CD14-positive monocyte (primary cell): ENCODE results near the gene DMPK. TPM values are rescaled to one million over a fixed set of nuclear protein-coding genes. Genes with fewer than 3 reads are reported as not detected.
A peak's percentile ranks its signal among the peaks of the same experiment; 100 is the strongest.

Experiments
- DNase-seq, 3 donors: peaks; one replicate each; pipeline ENCODE4 v3.0.0-alpha.2; 2011 to 2022
- H2AFZ ChIP-seq: 2 replicates; pipeline ENCODE4 v1.6.0; 2012; ENCODE audit warnings: mild to moderate bottlenecking, low read depth, low read length, inconsistent platforms; ENCODE audit not compliant: insufficient read depth, poor library complexity, severe bottlenecking
- H3K27ac ChIP-seq, 2 donors: 1 replicate in 1 of 2; 2 replicates in 1 of 2; pipeline ENCODE4 v1.5.1; 2012 to 2013; ENCODE audit warnings: low read length in 2 of 2, control low read depth in 1 of 2, inconsistent platforms in 1 of 2, low read depth in 1 of 2, mild to moderate bottlenecking in 1 of 2
- H3K27me3 ChIP-seq, 2 donors: one replicate each; pipeline versions ENCODE4 v1.6.0 to v1.6.1; 2011 to 2013; ENCODE audit warnings: low read length in 2 of 2; ENCODE audit not compliant: control insufficient read depth in 2 of 2, insufficient read depth in 2 of 2
- H3K36me3 ChIP-seq, 2 donors: replicated peaks in 1 of 2; 1 replicate in 1 of 2; 2 replicates in 1 of 2; pipeline versions ENCODE4 v1.5.1 to v1.6.1; 2012 to 2013; ENCODE audit warnings: low read length in 2 of 2, control low read depth in 1 of 2, inconsistent platforms in 1 of 2, mild to moderate bottlenecking in 1 of 2; ENCODE audit not compliant: insufficient read depth in 2 of 2, control insufficient read depth in 1 of 2
- H3K4me1 ChIP-seq, 2 donors: 1 replicate in 1 of 2; 2 replicates in 1 of 2; pipeline versions ENCODE4 v1.5.1 to v1.6.1; 2012 to 2013; ENCODE audit warnings: low read length in 2 of 2, control low read depth in 1 of 2, inconsistent platforms in 1 of 2, mild to moderate bottlenecking in 1 of 2, moderate library complexity in 1 of 2; ENCODE audit not compliant: insufficient read depth in 2 of 2, control insufficient read depth in 1 of 2
- H3K4me2 ChIP-seq: replicated peaks from 2 replicates; pipeline ENCODE3; 2012; ENCODE audit warnings: low read length, moderate library complexity, mild to moderate bottlenecking; ENCODE audit not compliant: poor library complexity, severe bottlenecking; ENCODE audit errors: extremely low read depth
- H3K4me3 ChIP-seq, 3 experiments: fragments of 200-600 bp in 1 of 3; sonication (generic) in 1 of 3; replicated peaks in 1 of 3; 1 replicate in 2 of 3; 2 replicates in 1 of 3; pipeline ENCODE4 v1.5.1; 2011 to 2013; ENCODE audit warnings: low read length in 3 of 3, mild to moderate bottlenecking in 3 of 3, control low read depth in 2 of 3, low read depth in 2 of 3, inconsistent platforms in 1 of 3, moderate library complexity in 1 of 3
- H3K79me2 ChIP-seq: 2 replicates; pipeline ENCODE4 v1.6.0; 2012; ENCODE audit warnings: mild to moderate bottlenecking, control low read depth, inconsistent platforms, low read length, moderate library complexity; ENCODE audit not compliant: insufficient read depth
- H3K9ac ChIP-seq: 2 replicates; pipeline ENCODE4 v1.6.0; 2017; ENCODE audit warnings: low read length, mild to moderate bottlenecking; ENCODE audit not compliant: insufficient read depth, poor library complexity, severe bottlenecking
- H3K9me3 ChIP-seq, 2 donors: replicated peaks in 1 of 2; 1 replicate in 1 of 2; 2 replicates in 1 of 2; pipeline versions ENCODE4 v1.5.1 to v1.6.1; 2012 to 2013; ENCODE audit warnings: low read length in 2 of 2, control low read depth in 1 of 2; ENCODE audit not compliant: control insufficient read depth in 1 of 2, insufficient read depth in 1 of 2
- H4K20me1 ChIP-seq: 2 replicates; pipeline ENCODE4 v1.6.0; 2012; ENCODE audit warnings: mild to moderate bottlenecking, low read length, control low read depth, moderate library complexity; ENCODE audit not compliant: insufficient read depth
- H3K27ac Mint-ChIP-seq, 7 donors: one replicate each; pipeline ENCODE4 v1.8.0; 2020; ENCODE audit warnings: mild to moderate bottlenecking in 7 of 7, mixed read lengths in 7 of 7, moderate library complexity in 6 of 7, inconsistent platforms in 2 of 7
- H3K27me3 Mint-ChIP-seq, 3 donors: one replicate each; pipeline ENCODE4 v1.8.0; 2021 to 2022; ENCODE audit warnings: low read depth in 3 of 3, mild to moderate bottlenecking in 3 of 3, mixed read lengths in 3 of 3, moderate library complexity in 3 of 3, inconsistent platforms in 1 of 3
- H3K36me3 Mint-ChIP-seq, 2 donors: one replicate each; pipeline ENCODE4 v1.8.0; 2020; ENCODE audit warnings: mixed read lengths in 2 of 2, inconsistent platforms in 1 of 2, mild to moderate bottlenecking in 1 of 2
- H3K4me1 Mint-ChIP-seq: one replicate; pipeline ENCODE4 v1.8.0; 2020; ENCODE audit warnings: mild to moderate bottlenecking, mixed read lengths
- H3K4me3 Mint-ChIP-seq, 2 donors: one replicate each; pipeline ENCODE4 v1.8.0; 2020; ENCODE audit warnings: mild to moderate bottlenecking in 2 of 2, mixed read lengths in 2 of 2, moderate library complexity in 1 of 2
- H3K9me3 Mint-ChIP-seq, 7 donors: one replicate each; pipeline ENCODE4 v1.8.0; 2020 to 2022; ENCODE audit warnings: mixed read lengths in 7 of 7, mild to moderate bottlenecking in 6 of 7, moderate library complexity in 6 of 7, inconsistent platforms in 2 of 7
- CTCF ChIP-seq: fragments of 200-600 bp; IDR thresholded peaks from one replicate; pipeline ENCODE4 v1.8.0; 2022; ENCODE audit warnings: antibody characterized with exemption, mild to moderate bottlenecking
- WGBS: methylation state at CpG from one replicate; pipeline ENCODE4 v1.1.5; 2013; ENCODE audit warnings: missing lambda C conversion rate; ENCODE audit not compliant: insufficient coverage; 5-methylcytosine and 5-hydroxymethylcytosine counted together
- intact Hi-C, 2 donors: fragments of 100-400 bp; cut with micrococcal nuclease; formaldehyde crosslinking; loops; one replicate each; pipeline versions ENCODE4 v1.15.0 to v1.15.1; 2023
- polyA plus RNA-seq, 3 donors: library from polyadenylated mRNA; depleted of rRNA in 1 of 3; unstranded in 2 of 3; stranded (reverse) in 1 of 3; fragments of 300-500 nt in 2 of 3; fragments of >200 nt in 1 of 3; fragmentation: Illumina TruSeq in 2 of 3; gene quantifications; 1 replicate in 2 of 3; 2 replicates in 1 of 3; pipeline ENCODE4 v1.2.3, GENCODE V29; 2012 to 2021

Gene DMPK
- polyA plus RNA-seq, 3 donors = 0.17 to 3.8 TPM; not detected in 1

DNA sequence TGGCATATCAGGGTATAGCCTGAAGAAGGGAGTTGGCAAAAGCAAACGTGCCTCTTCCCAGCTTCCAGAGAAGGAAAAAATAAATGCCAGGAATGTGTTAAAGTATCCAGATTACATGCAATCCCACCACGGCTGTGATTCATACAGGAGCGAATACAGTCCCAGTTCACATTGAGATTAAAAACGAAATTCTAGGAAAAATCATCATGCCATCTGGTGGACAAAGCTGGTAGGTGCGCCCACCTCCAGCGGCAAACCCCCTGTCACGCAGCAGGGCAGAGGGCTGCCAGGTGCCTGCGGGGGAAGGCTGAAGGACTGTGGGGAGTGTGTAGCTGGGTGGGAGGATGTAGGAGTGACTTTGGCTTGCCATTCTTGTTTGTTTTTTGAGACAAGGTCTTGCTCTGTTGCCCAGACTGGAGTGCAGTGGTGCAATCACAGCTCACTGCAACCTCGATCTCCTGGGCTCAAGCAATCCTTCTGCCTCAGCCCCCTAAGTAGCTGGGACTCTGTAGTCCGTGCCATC lies 16.8 kb upstream of the DMPK start:
- Histone ChIP-seq H3K4me3 (no peak overlapping the region), H3K27me3 (peaks cover 45 to 95% of the 10 kb centered on the region in 2 donors), H2AFZ (no peak overlapping the region), H3K9ac (no peak overlapping the region), H3K4me1 (peaks cover under 1 to 2% of the 10 kb centered on the region in 2 donors), H3K4me2 (no peak overlapping the region), H3K36me3 (no peaks in the 10 kb centered on the region), H3K79me2 (no peaks in the 10 kb centered on the region), H3K9me3 (peaks cover 0 to 9% of the 10 kb centered on the region in 2 donors), H3K27ac (no peak overlapping the region), H4K20me1 (peaks cover 19% of the 10 kb centered on the region)
- H3K4me1 Mint-ChIP-seq = peaks cover 5% of the 10 kb centered on the region
- DNase-seq = peak; percentile 32 to 59 (median 58)
- WGBS = 7% methylated on average over 5 of the region's 10 CpGs
- intact Hi-C loops = loop anchor here (1.0 kb wide), 1 partner anchor 29 kb away; no protein-coding TSS in a partner anchor
- H3K27ac Mint-ChIP-seq = no peak overlapping the region
- peak; percentile 93 for TF ChIP-seq CTCF
- peaks cover 3 to 5% of the 10 kb centered on the region in 2 donors for H3K36me3 Mint-ChIP-seq
- H3K9me3 Mint-ChIP-seq = peaks cover 2 to 40% (median 9%) of the 10 kb centered on the region in 7 donors
- H3K27me3 Mint-ChIP-seq = peaks cover 98 to 100% (median 99%) of the 10 kb centered on the region in 3 donors
- peak overlapping the region in 1 of 2 donors; percentile 81 for H3K4me3 Mint-ChIP-seq

DNA sequence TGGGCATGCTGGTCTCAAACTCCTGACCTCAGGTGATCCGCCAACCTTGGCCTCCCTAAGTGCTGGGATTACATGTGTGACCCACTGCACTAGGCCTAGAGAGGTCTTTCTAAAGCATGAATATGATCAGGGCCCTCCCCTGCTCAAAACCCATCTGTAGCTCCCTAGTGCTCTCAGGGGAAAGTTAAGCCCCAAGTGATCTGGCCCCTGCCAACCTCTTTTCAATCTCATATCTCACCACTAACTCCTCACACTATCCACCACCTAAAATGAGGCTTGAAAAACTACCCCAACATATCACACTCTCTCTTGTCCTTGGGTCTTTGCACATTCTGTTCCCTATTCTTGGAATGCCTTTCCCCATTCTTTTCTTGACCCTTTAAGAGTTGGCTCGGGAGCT lies 12.3 kb upstream of the DMPK start:
- H3K9me3 ChIP-seq = peaks cover 0 to 9% of the 10 kb centered on the region in 2 donors
- H3K27me3 ChIP-seq = peaks cover 52 to 77% of the 10 kb centered on the region in 2 donors
- H3K4me1 ChIP-seq = peaks cover 35 to 41% of the 10 kb centered on the region in 2 donors
- Mint-ChIP-seq H3K36me3 (peaks cover 6 to 12% of the 10 kb centered on the region in 2 donors), H3K27me3 (peaks cover 83 to 91% (median 91%) of the 10 kb centered on the region in 3 donors), H3K4me1 (peaks cover 37% of the 10 kb centered on the region), H3K4me3 (peak overlapping the region in 1 of 2 donors; percentile 94), H3K27ac (no peak overlapping the region), H3K9me3 (peaks cover 6 to 48% (median 25%) of the 10 kb centered on the region in 7 donors)
- intact Hi-C loops = no loop called here
- H3K4me3 ChIP-seq = no peak overlapping the region
- H4K20me1 ChIP-seq = peaks cover 50% of the 10 kb centered on the region
- no peak overlapping the region for H3K9ac ChIP-seq
- no peaks in the 10 kb centered on the region for H3K79me2 ChIP-seq
- H3K27ac ChIP-seq = no peak overlapping the region
- no peak for TF ChIP-seq CTCF
- no peak overlapping the region for H3K4me2 ChIP-seq
- no peaks in the 10 kb centered on the region for H3K36me3 ChIP-seq
- 83% methylated on average over 1 of the region's 2 CpGs for WGBS
- H2AFZ ChIP-seq = no peak overlapping the region
- no peak for DNase-seq
